CD14-positive monocyte (primary cell): Measurements from ENCODE around the gene RC3H1. TPM values are rescaled to one million over a fixed set of nuclear protein-coding genes. Genes with fewer than 3 reads are reported as not detected.
"Not testable (repeated sequence)": the region's sequence is repeated elsewhere in the genome, so short reads cannot be mapped to it uniquely, and the experiment has no call there.

ENCODE experiments used
- DNase-seq, 3 donors: peaks; one replicate each; pipeline ENCODE4 v3.0.0-alpha.2; 2011 to 2022
- H2AFZ ChIP-seq: 2 replicates; pipeline ENCODE4 v1.6.0; 2012; ENCODE audit warnings: mild to moderate bottlenecking, low read depth, low read length, inconsistent platforms; ENCODE audit not compliant: insufficient read depth, poor library complexity, severe bottlenecking
- H3K27ac ChIP-seq, 2 donors: 1 replicate in 1 of 2; 2 replicates in 1 of 2; pipeline ENCODE4 v1.5.1; 2012 to 2013; ENCODE audit warnings: low read length in 2 of 2, control low read depth in 1 of 2, inconsistent platforms in 1 of 2, low read depth in 1 of 2, mild to moderate bottlenecking in 1 of 2
- H3K27me3 ChIP-seq, 2 donors: one replicate each; pipeline versions ENCODE4 v1.6.0 to v1.6.1; 2011 to 2013; ENCODE audit warnings: low read length in 2 of 2; ENCODE audit not compliant: control insufficient read depth in 2 of 2, insufficient read depth in 2 of 2
- H3K36me3 ChIP-seq, 2 donors: replicated peaks in 1 of 2; 1 replicate in 1 of 2; 2 replicates in 1 of 2; pipeline versions ENCODE4 v1.5.1 to v1.6.1; 2012 to 2013; ENCODE audit warnings: low read length in 2 of 2, control low read depth in 1 of 2, inconsistent platforms in 1 of 2, mild to moderate bottlenecking in 1 of 2; ENCODE audit not compliant: insufficient read depth in 2 of 2, control insufficient read depth in 1 of 2
- H3K4me1 ChIP-seq, 2 donors: 1 replicate in 1 of 2; 2 replicates in 1 of 2; pipeline versions ENCODE4 v1.5.1 to v1.6.1; 2012 to 2013; ENCODE audit warnings: low read length in 2 of 2, control low read depth in 1 of 2, inconsistent platforms in 1 of 2, mild to moderate bottlenecking in 1 of 2, moderate library complexity in 1 of 2; ENCODE audit not compliant: insufficient read depth in 2 of 2, control insufficient read depth in 1 of 2
- H3K4me2 ChIP-seq: replicated peaks from 2 replicates; pipeline ENCODE3; 2012; ENCODE audit warnings: low read length, moderate library complexity, mild to moderate bottlenecking; ENCODE audit not compliant: poor library complexity, severe bottlenecking; ENCODE audit errors: extremely low read depth
- H3K4me3 ChIP-seq, 3 experiments: fragments of 200-600 bp in 1 of 3; sonication (generic) in 1 of 3; replicated peaks in 1 of 3; 1 replicate in 2 of 3; 2 replicates in 1 of 3; pipeline ENCODE4 v1.5.1; 2011 to 2013; ENCODE audit warnings: low read length in 3 of 3, mild to moderate bottlenecking in 3 of 3, control low read depth in 2 of 3, low read depth in 2 of 3, inconsistent platforms in 1 of 3, moderate library complexity in 1 of 3
- H3K79me2 ChIP-seq: 2 replicates; pipeline ENCODE4 v1.6.0; 2012; ENCODE audit warnings: mild to moderate bottlenecking, control low read depth, inconsistent platforms, low read length, moderate library complexity; ENCODE audit not compliant: insufficient read depth
- H3K9ac ChIP-seq: 2 replicates; pipeline ENCODE4 v1.6.0; 2017; ENCODE audit warnings: low read length, mild to moderate bottlenecking; ENCODE audit not compliant: insufficient read depth, poor library complexity, severe bottlenecking
- H3K9me3 ChIP-seq, 2 donors: replicated peaks in 1 of 2; 1 replicate in 1 of 2; 2 replicates in 1 of 2; pipeline versions ENCODE4 v1.5.1 to v1.6.1; 2012 to 2013; ENCODE audit warnings: low read length in 2 of 2, control low read depth in 1 of 2; ENCODE audit not compliant: control insufficient read depth in 1 of 2, insufficient read depth in 1 of 2
- H4K20me1 ChIP-seq: 2 replicates; pipeline ENCODE4 v1.6.0; 2012; ENCODE audit warnings: mild to moderate bottlenecking, low read length, control low read depth, moderate library complexity; ENCODE audit not compliant: insufficient read depth
- H3K27ac Mint-ChIP-seq, 7 donors: one replicate each; pipeline ENCODE4 v1.8.0; 2020; ENCODE audit warnings: mild to moderate bottlenecking in 7 of 7, mixed read lengths in 7 of 7, moderate library complexity in 6 of 7, inconsistent platforms in 2 of 7
- H3K27me3 Mint-ChIP-seq, 3 donors: one replicate each; pipeline ENCODE4 v1.8.0; 2021 to 2022; ENCODE audit warnings: low read depth in 3 of 3, mild to moderate bottlenecking in 3 of 3, mixed read lengths in 3 of 3, moderate library complexity in 3 of 3, inconsistent platforms in 1 of 3
- H3K36me3 Mint-ChIP-seq, 2 donors: one replicate each; pipeline ENCODE4 v1.8.0; 2020; ENCODE audit warnings: mixed read lengths in 2 of 2, inconsistent platforms in 1 of 2, mild to moderate bottlenecking in 1 of 2
- H3K4me1 Mint-ChIP-seq: one replicate; pipeline ENCODE4 v1.8.0; 2020; ENCODE audit warnings: mild to moderate bottlenecking, mixed read lengths
- H3K4me3 Mint-ChIP-seq, 2 donors: one replicate each; pipeline ENCODE4 v1.8.0; 2020; ENCODE audit warnings: mild to moderate bottlenecking in 2 of 2, mixed read lengths in 2 of 2, moderate library complexity in 1 of 2
- H3K9me3 Mint-ChIP-seq, 7 donors: one replicate each; pipeline ENCODE4 v1.8.0; 2020 to 2022; ENCODE audit warnings: mixed read lengths in 7 of 7, mild to moderate bottlenecking in 6 of 7, moderate library complexity in 6 of 7, inconsistent platforms in 2 of 7
- CTCF ChIP-seq: fragments of 200-600 bp; IDR thresholded peaks from one replicate; pipeline ENCODE4 v1.8.0; 2022; ENCODE audit warnings: antibody characterized with exemption, mild to moderate bottlenecking
- WGBS: methylation state at CpG from one replicate; pipeline ENCODE4 v1.1.5; 2013; ENCODE audit warnings: missing lambda C conversion rate; ENCODE audit not compliant: insufficient coverage; 5-methylcytosine and 5-hydroxymethylcytosine counted together
- intact Hi-C, 2 donors: fragments of 100-400 bp; cut with micrococcal nuclease; formaldehyde crosslinking; loops; one replicate each; pipeline versions ENCODE4 v1.15.0 to v1.15.1; 2023
- polyA plus RNA-seq, 3 donors: library from polyadenylated mRNA; depleted of rRNA in 1 of 3; unstranded in 2 of 3; stranded (reverse) in 1 of 3; fragments of 300-500 nt in 2 of 3; fragments of >200 nt in 1 of 3; fragmentation: Illumina TruSeq in 2 of 3; gene quantifications; 1 replicate in 2 of 3; 2 replicates in 1 of 3; pipeline ENCODE4 v1.2.3, GENCODE V29; 2012 to 2021

RC3H1 gene
- polyA plus RNA-seq, 3 donors: 3.8 to 17.3 (median 7.8) TPM

- peaks cover 19% of the 10 kb centered on the region for H4K20me1 ChIP-seq
- Mint-ChIP-seq H3K9me3 (no peaks in the 10 kb centered on the region), H3K27ac (peak overlapping the region in 2 of 7 donors; percentile 27 to 33), H3K4me1 (no peaks in the 10 kb centered on the region), H3K27me3 (no peaks in the 10 kb centered on the region), H3K4me3 (no peak overlapping the region), H3K36me3 (peaks cover 61 to 88% of the 10 kb centered on the region in 2 donors)
- H3K4me3 ChIP-seq: no peak overlapping the region
- no peaks in the 10 kb centered on the region for H3K79me2 ChIP-seq
- no peak for TF ChIP-seq CTCF
- intact Hi-C loops: no loop called here
- DNase-seq: no peak
- peaks cover 75 to 90% of the 10 kb centered on the region in 2 donors for H3K36me3 ChIP-seq
- H3K27ac ChIP-seq: no peak overlapping the region
- no peak overlapping the region for H3K9ac ChIP-seq
- no peak overlapping the region for H2AFZ ChIP-seq
- H3K4me1 ChIP-seq: no peaks in the 10 kb centered on the region
- no peaks in the 10 kb centered on the region for H3K9me3 ChIP-seq
- WGBS: no CpG with 5 or more reads among the region's 1 CpG
- H3K27me3 ChIP-seq: no peaks in the 10 kb centered on the region
- no peak overlapping the region for H3K4me2 ChIP-seq
These were observed 87.7 kb downstream of the RC3H1 start for GRCh38 chr1:173934440-173934839.

- H3K4me2 ChIP-seq, H3K27me3 Mint-ChIP-seq, H3K4me1 ChIP-seq, H3K9ac ChIP-seq, H2AFZ ChIP-seq, H3K27ac Mint-ChIP-seq, H3K4me1 Mint-ChIP-seq, H3K4me3 Mint-ChIP-seq, H3K27ac ChIP-seq, H3K4me3 ChIP-seq, DNase-seq, H4K20me1 ChIP-seq, H3K79me2 ChIP-seq, H3K9me3 ChIP-seq, H3K27me3 ChIP-seq, H3K9me3 Mint-ChIP-seq, intact Hi-C loops: not testable (repeated sequence)
- peaks cover 41 to 54% of the 10 kb centered on the region in 2 donors for H3K36me3 ChIP-seq
- whole genome bisulfite sequencing: 100% methylated on average over 1 of the region's 5 CpGs
- H3K36me3 Mint-ChIP-seq: peaks cover 34 to 51% of the 10 kb centered on the region in 2 donors
These were observed 91.6 kb downstream of the RC3H1 start for GRCh38 chr1:173930541-173930940.
